Neuronal stem cell (in vitro differentiated cells): ENCODE data around the gene TRAF1.

Experiments used
- DNase-seq: peaks from one replicate; pipeline ENCODE4 v3.0.0-alpha.2; 2013; ENCODE audit warnings: low spot score
- H2AFZ ChIP-seq: one replicate; pipeline ENCODE4 v1.6.1; 2013; ENCODE audit warnings: mild to moderate bottlenecking, low read length, inconsistent platforms
- H2AK5ac ChIP-seq: 2 replicates; pipeline ENCODE4 v1.6.1; 2013; ENCODE audit warnings: low read depth, mild to moderate bottlenecking, inconsistent platforms, low read length, moderate library complexity, mixed read lengths
- H2BK120ac ChIP-seq: 2 replicates; pipeline ENCODE4 v1.6.1; 2013; ENCODE audit warnings: low read depth, mild to moderate bottlenecking, inconsistent platforms, low read length, moderate library complexity, mixed read lengths
- H2BK12ac ChIP-seq: one replicate; pipeline ENCODE4 v1.6.1; 2013; ENCODE audit warnings: low read length, inconsistent platforms
- H2BK15ac ChIP-seq: 2 replicates; pipeline ENCODE4 v1.6.1; 2013; ENCODE audit warnings: mild to moderate bottlenecking, low read length, inconsistent platforms, mixed read lengths
- H2BK5ac ChIP-seq: one replicate; pipeline ENCODE4 v1.6.1; 2013; ENCODE audit warnings: inconsistent platforms, mild to moderate bottlenecking, low read length, moderate library complexity
- H3K14ac ChIP-seq: one replicate; pipeline ENCODE4 v1.6.1; 2013; ENCODE audit warnings: low read length, inconsistent platforms
- H3K18ac ChIP-seq: 2 replicates; pipeline ENCODE4 v1.6.1; 2013; ENCODE audit warnings: low read length, inconsistent platforms
- H3K23ac ChIP-seq: 2 replicates; pipeline ENCODE4 v1.6.1; 2013; ENCODE audit warnings: low read depth, mild to moderate bottlenecking, mixed read lengths, low read length, inconsistent platforms; ENCODE audit not compliant: poor library complexity
- H3K27ac ChIP-seq: replicated peaks from 3 replicates; pipeline ENCODE4 v1.5.1; 2013; ENCODE audit warnings: low read length, inconsistent platforms
- H3K27me3 ChIP-seq, 3 experiments: 2 replicates each; pipeline ENCODE4 v1.6.1; 2013; ENCODE audit warnings: low read length in 3 of 3, mild to moderate bottlenecking in 2 of 3, inconsistent platforms in 1 of 3, low read depth in 1 of 3, mixed read lengths in 1 of 3, moderate library complexity in 1 of 3; ENCODE audit not compliant: control insufficient read depth in 3 of 3, insufficient read depth in 3 of 3
- H3K36me3 ChIP-seq, 2 donors: replicated peaks in 1 of 2; 2 replicates each; pipeline ENCODE4 v1.6.1; 2013; ENCODE audit warnings: low read length in 2 of 2; ENCODE audit not compliant: control insufficient read depth in 2 of 2, insufficient read depth in 2 of 2
- H3K4ac ChIP-seq: 2 replicates; pipeline ENCODE4 v1.6.1; 2013; ENCODE audit warnings: inconsistent platforms, mild to moderate bottlenecking, low read length, moderate library complexity
- H3K4me1 ChIP-seq, 2 donors: 1 replicate in 1 of 2; 2 replicates in 1 of 2; pipeline ENCODE4 v1.6.1; 2013; ENCODE audit warnings: low read length in 2 of 2, low read depth in 1 of 2; ENCODE audit not compliant: control insufficient read depth in 2 of 2, insufficient read depth in 1 of 2
- H3K4me2 ChIP-seq: one replicate; pipeline ENCODE4 v1.6.1; 2013; ENCODE audit warnings: mild to moderate bottlenecking, low read length, inconsistent platforms; ENCODE audit not compliant: insufficient read depth, poor library complexity, severe bottlenecking
- H3K4me3 ChIP-seq, 2 donors: 2 replicates each; pipeline ENCODE4 v1.5.1; 2013; ENCODE audit warnings: low read length in 2 of 2, mild to moderate bottlenecking in 2 of 2, inconsistent platforms in 1 of 2, moderate library complexity in 1 of 2
- H3K79me1 ChIP-seq: one replicate; pipeline ENCODE4 v1.6.1; 2013; ENCODE audit warnings: low read depth, mild to moderate bottlenecking, inconsistent platforms, low read length, moderate library complexity
- H3K9ac ChIP-seq: one replicate; pipeline ENCODE4 v1.6.1; 2013; ENCODE audit warnings: mild to moderate bottlenecking, low read depth, low read length, inconsistent platforms; ENCODE audit not compliant: poor library complexity
- H3K9me3 ChIP-seq, 2 donors: replicated peaks in 1 of 2; 2 replicates each; pipeline versions ENCODE3 to v1.6.1; 2013; ENCODE audit warnings: low read length in 2 of 2, mild to moderate bottlenecking in 2 of 2, inconsistent platforms in 1 of 2, low read depth in 1 of 2, mixed read lengths in 1 of 2, moderate library complexity in 1 of 2; ENCODE audit not compliant: control insufficient read depth in 2 of 2, insufficient read depth in 1 of 2
- H4K8ac ChIP-seq: one replicate; pipeline ENCODE4 v1.6.1; 2013; ENCODE audit warnings: low read depth, mild to moderate bottlenecking, inconsistent platforms, low read length, moderate library complexity
- H4K91ac ChIP-seq: one replicate; pipeline ENCODE4 v1.6.1; 2013; ENCODE audit warnings: low read length, low read depth, mild to moderate bottlenecking, inconsistent platforms; ENCODE audit not compliant: poor library complexity
- WGBS, 2 donors: extraction: QIAGEN DNeasy Blood & Tissue Kit; methylation state at CpG; one replicate each; pipeline ENCODE4 v1.1.7; 2013; ENCODE audit warnings: missing lambda C conversion rate in 2 of 2, mixed read lengths in 1 of 2; ENCODE audit not compliant: insufficient read length in 2 of 2, insufficient replicate concordance in 1 of 2; ENCODE audit errors: extremely low coverage in 2 of 2; 5-methylcytosine and 5-hydroxymethylcytosine counted together

Gene TRAF1

GRCh38 chr9:120862452-120862851, 64.1 kb downstream of the TRAF1 start:
- no peaks in the 10 kb centered on the region for H3K4me1 ChIP-seq
- H2BK15ac ChIP-seq = no peak overlapping the region
- no peak overlapping the region for H4K8ac ChIP-seq
- H3K23ac ChIP-seq = peak overlapping the region; percentile 56
- no peak overlapping the region for H2BK12ac ChIP-seq
- no peak overlapping the region for H3K27ac ChIP-seq
- H2AFZ ChIP-seq = no peak overlapping the region
- no peak overlapping the region for H2BK5ac ChIP-seq
- H3K36me3 ChIP-seq = peaks cover 36 to 93% of the 10 kb centered on the region in 2 donors
- H3K79me1 ChIP-seq = no peaks in the 10 kb centered on the region
- no peak overlapping the region for H3K14ac ChIP-seq
- no CpG with 5 or more reads among the region's 12 CpGs for WGBS, 2 donors
- no peaks in the 10 kb centered on the region for H3K27me3 ChIP-seq
- H4K91ac ChIP-seq = no peak overlapping the region
- H2AK5ac ChIP-seq = no peak overlapping the region
- H2BK120ac ChIP-seq = no peak overlapping the region
- no peaks in the 10 kb centered on the region for H3K9me3 ChIP-seq
- H3K18ac ChIP-seq = no peak overlapping the region
- no peak overlapping the region for H3K4me3 ChIP-seq
- H3K9ac ChIP-seq = peak overlapping the region; percentile 10
- no peak for DNase-seq
- no peak overlapping the region for H3K4me2 ChIP-seq
- H3K4ac ChIP-seq = no peak overlapping the region

GRCh38 chr9:120861935-120862334, 64.7 kb downstream of the TRAF1 start:
- no peak overlapping the region for H2AFZ ChIP-seq
- no peak overlapping the region for H3K23ac ChIP-seq
- H2BK120ac ChIP-seq = no peak overlapping the region
- no peak overlapping the region for H3K14ac ChIP-seq
- no peaks in the 10 kb centered on the region for H3K9me3 ChIP-seq
- no peaks in the 10 kb centered on the region for H3K79me1 ChIP-seq
- no peak overlapping the region for H3K4me3 ChIP-seq
- no peaks in the 10 kb centered on the region for H3K4me1 ChIP-seq
- H3K18ac ChIP-seq = no peak overlapping the region
- no peak overlapping the region for H3K27ac ChIP-seq
- H2BK12ac ChIP-seq = no peak overlapping the region
- H3K4ac ChIP-seq = no peak overlapping the region
- no peak overlapping the region for H3K4me2 ChIP-seq
- no peak overlapping the region for H4K8ac ChIP-seq
- H2BK15ac ChIP-seq = no peak overlapping the region
- WGBS, 2 donors = no CpG with 5 or more reads among the region's 6 CpGs
- no peak overlapping the region for H2BK5ac ChIP-seq
- no peak overlapping the region for H4K91ac ChIP-seq
- H2AK5ac ChIP-seq = no peak overlapping the region
- no peak overlapping the region for H3K9ac ChIP-seq
- DNase-seq = no peak
- no peaks in the 10 kb centered on the region for H3K27me3 ChIP-seq
- H3K36me3 ChIP-seq = peaks cover 36 to 92% of the 10 kb centered on the region in 2 donors

GRCh38 chr9:120860083-120860482, 66.5 kb downstream of the TRAF1 start:
- H3K79me1 ChIP-seq = no peaks in the 10 kb centered on the region
- no peaks in the 10 kb centered on the region for H3K27me3 ChIP-seq
- H3K14ac ChIP-seq = no peak overlapping the region
- H3K9ac ChIP-seq = no peak overlapping the region
- H3K18ac ChIP-seq = no peak overlapping the region
- no peak overlapping the region for H4K91ac ChIP-seq
- no peak overlapping the region for H3K4me3 ChIP-seq
- H2AK5ac ChIP-seq = no peak overlapping the region
- H4K8ac ChIP-seq = no peak overlapping the region
- H2BK12ac ChIP-seq = no peak overlapping the region
- no peak overlapping the region for H3K27ac ChIP-seq
- peaks cover 29 to 85% of the 10 kb centered on the region in 2 donors for H3K36me3 ChIP-seq
- H3K4me2 ChIP-seq = no peak overlapping the region
- no peak overlapping the region for H2AFZ ChIP-seq
- H2BK15ac ChIP-seq = no peak overlapping the region
- H3K4me1 ChIP-seq = peaks cover 0 to 4% of the 10 kb centered on the region in 2 donors
- no peak overlapping the region for H2BK5ac ChIP-seq
- no peak overlapping the region for H2BK120ac ChIP-seq
- H3K4ac ChIP-seq = no peak overlapping the region
- no peak for DNase-seq
- no peak overlapping the region for H3K23ac ChIP-seq
- no CpG with 5 or more reads among the region's 11 CpGs for WGBS, 2 donors
- no peaks in the 10 kb centered on the region for H3K9me3 ChIP-seq

GRCh38 chr9:120859361-120859760, 67.2 kb downstream of the TRAF1 start:
- Histone ChIP-seq H3K27me3 (no peaks in the 10 kb centered on the region), H3K9ac (no peak overlapping the region), H3K79me1 (no peaks in the 10 kb centered on the region), H3K27ac (no peak overlapping the region), H3K14ac (no peak overlapping the region), H3K4ac (no peak overlapping the region), H3K23ac (no peak overlapping the region), H2AFZ (no peak overlapping the region), H2BK120ac (no peak overlapping the region), H2BK5ac (no peak overlapping the region), H3K36me3 (peaks cover 29 to 81% of the 10 kb centered on the region in 2 donors), H3K9me3 (no peaks in the 10 kb centered on the region), H2BK12ac (no peak overlapping the region), H3K4me2 (no peak overlapping the region), H2BK15ac (no peak overlapping the region), H3K18ac (no peak overlapping the region), H4K91ac (no peak overlapping the region), H2AK5ac (no peak overlapping the region), H3K4me3 (no peak overlapping the region), H3K4me1 (peaks cover 0 to 4% of the 10 kb centered on the region in 2 donors), H4K8ac (no peak overlapping the region)
- no peak for DNase-seq
- no CpG with 5 or more reads among the region's 6 CpGs for WGBS, 2 donors
